ENCODE results near the gene PRIM2. TPM values are rescaled to one million over a fixed set of nuclear protein-coding genes. Genes with fewer than 3 reads are reported as not detected.
"Not testable (repeated sequence)": the region's sequence is repeated elsewhere in the genome, so short reads cannot be mapped to it uniquely, and the experiment has no call there.

PRIM2 gene
- total RNA-seq, 1 donor from 2014 or later = 10.8 TPM

DNA sequence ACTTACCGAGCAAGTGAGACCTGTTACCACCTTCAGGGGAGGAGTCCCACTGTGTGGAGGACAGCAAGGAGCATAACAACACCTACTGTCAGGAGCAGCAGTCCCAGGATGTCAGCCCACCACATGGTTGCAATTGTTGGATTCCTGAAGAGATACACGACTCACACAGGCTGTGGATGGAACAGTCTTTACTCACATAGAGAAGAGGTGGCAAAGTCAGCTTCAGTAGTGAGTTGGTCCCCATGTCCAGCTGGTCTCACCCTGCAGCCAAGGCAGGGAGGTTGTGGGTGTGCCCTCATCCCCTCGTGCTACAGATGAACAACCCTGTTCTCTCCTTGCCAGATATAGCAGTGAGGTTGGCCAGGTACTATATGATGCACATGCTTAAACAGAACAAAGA, 171.1 kb downstream of the PRIM2 start:
- H3K4me3 Mint-ChIP-seq (ENCODE audit: unreplicated experiment); H3K27ac Mint-ChIP-seq (ENCODE audit: unreplicated experiment); H3K36me3 Mint-ChIP-seq (ENCODE audit: low read depth); DNase-seq (ENCODE audit: low spot score); H3K9me3 Mint-ChIP-seq (ENCODE audit: low read depth); H3K27me3 Mint-ChIP-seq (ENCODE audit: low read depth): not testable (repeated sequence)
- peaks cover 13% of the 10 kb centered on the region for H3K4me1 Mint-ChIP-seq (ENCODE audit: low read depth)

DNA sequence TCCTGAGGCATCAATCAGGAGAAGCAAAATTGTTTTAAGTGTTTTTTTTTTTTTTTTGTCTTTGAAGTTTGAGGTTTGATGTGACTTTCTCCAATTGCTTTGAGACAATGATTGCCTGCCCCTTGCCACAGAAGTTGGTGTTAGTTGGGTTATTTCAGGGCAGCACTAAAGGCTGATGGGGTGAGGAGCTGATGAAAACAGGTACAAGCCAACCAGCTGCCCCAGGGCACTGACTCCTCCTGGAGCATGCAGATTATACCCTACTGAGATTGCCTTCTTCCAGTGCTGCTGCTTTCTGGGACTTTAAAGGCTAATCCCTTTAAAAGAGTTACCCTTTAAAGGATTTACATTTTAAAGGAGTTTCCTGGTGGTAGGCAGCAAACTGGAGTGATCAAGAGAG, 172.5 kb downstream of the PRIM2 start:
- H3K36me3 Mint-ChIP-seq (ENCODE audit: low read depth); H3K27ac Mint-ChIP-seq (ENCODE audit: unreplicated experiment); H3K27me3 Mint-ChIP-seq (ENCODE audit: low read depth); H3K9me3 Mint-ChIP-seq (ENCODE audit: low read depth); H3K4me3 Mint-ChIP-seq (ENCODE audit: unreplicated experiment); DNase-seq (ENCODE audit: low spot score): not testable (repeated sequence)
- H3K4me1 Mint-ChIP-seq (ENCODE audit: low read depth) = peaks cover 13% of the 10 kb centered on the region

DNA sequence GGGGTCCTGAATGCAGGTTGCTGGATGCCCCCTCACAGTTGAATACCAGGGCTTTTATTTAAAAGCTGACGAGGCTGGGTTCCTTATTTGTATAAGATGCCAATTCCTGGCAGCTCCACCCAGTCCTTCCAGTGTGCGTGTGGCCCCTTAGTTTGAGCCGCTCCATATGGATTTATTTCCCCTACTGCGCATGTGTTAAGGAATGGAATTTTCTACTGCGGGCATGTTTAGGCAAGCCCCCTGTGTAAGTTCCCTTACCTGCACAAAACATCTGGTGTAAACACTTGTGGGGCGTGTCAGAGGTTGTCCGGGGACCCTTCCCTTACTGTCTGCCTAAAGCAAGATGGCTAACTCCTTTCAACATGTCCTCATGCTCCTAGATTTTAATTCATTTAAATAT, 174.4 kb downstream of the PRIM2 start:
- H3K36me3 Mint-ChIP-seq (ENCODE audit: low read depth); H3K9me3 Mint-ChIP-seq (ENCODE audit: low read depth); H3K4me3 Mint-ChIP-seq (ENCODE audit: unreplicated experiment); H3K4me1 Mint-ChIP-seq (ENCODE audit: low read depth); H3K27me3 Mint-ChIP-seq (ENCODE audit: low read depth); DNase-seq (ENCODE audit: low spot score); H3K27ac Mint-ChIP-seq (ENCODE audit: unreplicated experiment): not testable (repeated sequence)

DNA sequence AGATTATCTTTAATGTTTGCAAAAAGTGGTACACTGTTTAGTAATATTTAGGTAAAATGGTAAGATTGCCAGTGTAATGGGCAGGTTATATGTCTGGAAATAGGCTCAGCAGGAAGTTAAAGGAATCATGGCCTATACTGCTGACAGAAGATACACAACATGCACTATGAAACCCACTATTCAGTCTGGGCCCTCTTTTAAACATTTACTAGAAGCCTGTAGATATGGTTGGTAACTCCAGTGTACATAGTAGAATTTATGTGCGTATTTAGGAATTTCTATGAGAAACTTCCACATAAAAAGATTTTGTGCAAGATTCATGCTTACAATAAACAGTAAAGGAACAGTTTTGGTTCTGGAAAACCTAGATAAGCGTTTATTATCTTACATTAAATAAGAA, 178.8 kb downstream of the PRIM2 start:
- H3K36me3 Mint-ChIP-seq (ENCODE audit: low read depth); H3K4me1 Mint-ChIP-seq (ENCODE audit: low read depth); DNase-seq (ENCODE audit: low spot score); H3K27ac Mint-ChIP-seq (ENCODE audit: unreplicated experiment); H3K4me3 Mint-ChIP-seq (ENCODE audit: unreplicated experiment); H3K27me3 Mint-ChIP-seq (ENCODE audit: low read depth); H3K9me3 Mint-ChIP-seq (ENCODE audit: low read depth): not testable (repeated sequence)

DNA sequence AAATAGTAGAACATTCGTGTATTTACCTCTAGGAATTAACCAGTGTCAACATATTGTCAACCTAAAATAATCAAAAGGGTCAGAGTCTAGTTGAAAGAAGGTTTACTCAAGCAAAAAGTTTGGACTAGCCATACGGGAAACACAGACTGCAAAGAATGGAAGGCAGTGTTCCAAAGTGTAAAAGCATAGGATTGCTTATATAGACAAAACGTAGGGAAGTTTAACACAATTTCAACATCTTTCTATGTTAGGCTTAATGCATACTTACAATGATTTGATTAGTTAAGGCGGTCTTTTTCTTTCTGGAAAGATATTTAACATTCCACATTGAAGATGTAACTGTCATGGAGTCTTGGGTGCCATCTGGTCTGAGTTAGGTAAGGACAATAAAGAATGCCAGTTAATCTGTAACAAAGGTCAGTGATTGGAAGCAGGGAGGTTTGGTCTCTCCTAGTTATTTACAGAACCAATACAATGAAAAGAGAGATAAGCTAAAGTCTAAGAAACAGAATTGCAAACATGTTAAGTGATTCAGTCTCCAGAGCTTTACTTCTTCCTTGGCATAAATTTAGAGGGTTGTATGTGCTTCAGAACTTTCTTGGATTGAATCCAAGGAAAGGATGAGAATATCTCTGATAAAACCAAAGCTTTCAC, 183.1 kb downstream of the PRIM2 start:
- not testable (repeated sequence) for H3K4me3 Mint-ChIP-seq (ENCODE audit: unreplicated experiment); H3K27me3 Mint-ChIP-seq (ENCODE audit: low read depth); DNase-seq (ENCODE audit: low spot score); H3K27ac Mint-ChIP-seq (ENCODE audit: unreplicated experiment); H3K9me3 Mint-ChIP-seq (ENCODE audit: low read depth); H3K36me3 Mint-ChIP-seq (ENCODE audit: low read depth)
- H3K4me1 Mint-ChIP-seq (ENCODE audit: low read depth) = peaks cover 13% of the 10 kb centered on the region

DNA sequence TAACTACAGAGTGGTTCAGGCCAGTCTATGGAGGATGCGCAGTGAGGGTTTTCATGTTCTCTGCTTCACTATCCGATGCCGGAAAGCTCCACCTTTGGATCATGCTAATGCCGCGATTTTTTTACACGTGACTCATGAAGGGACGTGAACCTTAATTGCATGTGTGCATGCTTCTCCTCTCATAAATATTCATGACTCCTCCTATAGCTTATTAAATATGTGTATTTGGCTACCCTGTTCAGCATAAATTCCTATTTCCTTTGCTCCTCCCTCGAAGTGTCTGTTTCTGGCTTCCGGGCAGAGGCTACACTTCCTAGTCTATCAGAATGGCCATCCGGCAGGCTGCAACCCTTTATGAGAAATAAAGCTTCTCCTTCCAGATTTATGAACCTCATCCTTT, 185.0 kb downstream of the PRIM2 start:
- not testable (repeated sequence) for DNase-seq (ENCODE audit: low spot score); H3K36me3 Mint-ChIP-seq (ENCODE audit: low read depth); H3K27me3 Mint-ChIP-seq (ENCODE audit: low read depth); H3K27ac Mint-ChIP-seq (ENCODE audit: unreplicated experiment); H3K4me3 Mint-ChIP-seq (ENCODE audit: unreplicated experiment); H3K9me3 Mint-ChIP-seq (ENCODE audit: low read depth)
- H3K4me1 Mint-ChIP-seq (ENCODE audit: low read depth) = peaks cover 14% of the 10 kb centered on the region

DNA sequence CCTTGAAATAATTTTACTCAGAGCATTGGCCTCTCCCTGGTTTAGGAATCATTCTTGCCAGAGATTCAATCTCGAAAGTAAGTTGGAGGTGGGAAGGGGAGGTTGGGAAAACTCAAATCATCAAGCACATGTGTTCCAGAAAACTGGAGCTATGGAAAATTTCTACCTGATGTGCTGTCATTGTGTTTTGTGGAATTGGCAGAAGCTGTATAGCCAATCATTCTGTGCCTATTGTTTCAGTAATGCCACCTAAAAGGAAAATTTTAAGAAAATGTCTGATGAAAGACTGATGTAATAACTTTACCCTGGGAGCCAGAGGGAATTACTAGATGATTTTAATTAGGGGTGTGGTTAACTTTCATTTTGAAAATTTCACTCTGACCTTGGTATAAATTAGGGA, 187.8 kb downstream of the PRIM2 start:
- not testable (repeated sequence) for H3K9me3 Mint-ChIP-seq (ENCODE audit: low read depth); H3K4me3 Mint-ChIP-seq (ENCODE audit: unreplicated experiment); H3K4me1 Mint-ChIP-seq (ENCODE audit: low read depth); H3K27ac Mint-ChIP-seq (ENCODE audit: unreplicated experiment); H3K27me3 Mint-ChIP-seq (ENCODE audit: low read depth); H3K36me3 Mint-ChIP-seq (ENCODE audit: low read depth); DNase-seq (ENCODE audit: low spot score)

DNA sequence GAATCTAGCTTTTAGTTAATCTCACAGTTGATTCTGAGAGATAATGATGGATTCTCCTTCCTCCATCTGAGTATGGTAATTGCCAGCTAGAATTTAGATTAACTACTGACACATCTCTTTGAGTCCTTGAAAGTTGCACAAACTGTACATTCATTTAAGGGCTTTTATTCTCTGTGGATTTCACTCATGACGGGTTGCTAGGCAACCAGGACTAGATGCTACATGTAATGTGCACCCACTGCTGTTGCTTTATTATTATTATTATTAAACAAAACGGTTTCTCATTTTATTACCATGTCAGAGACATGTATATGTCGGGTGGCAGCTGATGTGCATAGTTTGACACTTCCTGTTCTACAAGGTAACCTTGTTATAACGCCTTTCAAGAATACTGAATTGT, 193.0 kb downstream of the PRIM2 start:
- not testable (repeated sequence) for H3K27ac Mint-ChIP-seq (ENCODE audit: unreplicated experiment); DNase-seq (ENCODE audit: low spot score); H3K27me3 Mint-ChIP-seq (ENCODE audit: low read depth); H3K36me3 Mint-ChIP-seq (ENCODE audit: low read depth); H3K4me3 Mint-ChIP-seq (ENCODE audit: unreplicated experiment); H3K4me1 Mint-ChIP-seq (ENCODE audit: low read depth); H3K9me3 Mint-ChIP-seq (ENCODE audit: low read depth)

DNA sequence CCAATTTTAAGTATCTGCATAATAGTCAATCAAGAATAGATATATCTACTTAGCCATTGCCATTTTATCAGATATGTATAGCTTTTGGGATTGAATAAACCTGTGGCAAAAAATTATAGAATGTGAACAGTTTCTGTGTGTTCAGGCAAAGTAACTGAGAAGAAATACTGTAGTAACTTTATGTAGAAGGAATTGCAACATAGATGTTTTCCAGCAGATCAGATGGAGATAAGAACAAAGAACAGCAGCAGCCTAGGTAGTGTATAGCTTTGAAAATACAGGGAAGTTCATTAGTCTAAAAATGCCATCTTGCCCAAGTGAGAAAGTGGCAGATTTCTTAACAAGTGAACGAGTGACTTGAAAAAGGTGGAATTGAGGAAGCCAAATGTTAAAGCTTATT, 197.7 kb downstream of the PRIM2 start:
- not testable (repeated sequence) for H3K4me1 Mint-ChIP-seq (ENCODE audit: low read depth); H3K9me3 Mint-ChIP-seq (ENCODE audit: low read depth); H3K4me3 Mint-ChIP-seq (ENCODE audit: unreplicated experiment); H3K36me3 Mint-ChIP-seq (ENCODE audit: low read depth); DNase-seq (ENCODE audit: low spot score); H3K27me3 Mint-ChIP-seq (ENCODE audit: low read depth); H3K27ac Mint-ChIP-seq (ENCODE audit: unreplicated experiment)

DNA sequence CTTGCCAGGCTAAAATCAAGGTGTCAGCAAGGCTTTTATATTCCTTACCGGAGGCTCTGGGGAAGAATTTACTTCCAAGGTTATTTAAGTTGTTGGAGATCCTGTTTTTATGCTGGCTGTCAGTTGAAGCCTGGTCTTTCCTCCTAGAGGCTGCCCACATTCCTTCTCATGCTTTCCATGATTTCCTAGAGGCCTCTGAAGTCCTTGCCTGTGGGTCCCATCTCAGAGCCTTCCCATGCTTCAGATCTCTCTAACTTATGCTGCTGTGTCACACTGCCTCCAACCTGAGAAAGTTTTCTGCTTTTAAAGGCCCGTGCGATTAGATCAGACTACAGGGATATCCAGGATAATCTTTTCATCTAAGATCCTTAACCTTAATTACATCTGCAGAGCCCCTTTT, 198.4 kb downstream of the PRIM2 start:
- not testable (repeated sequence) for DNase-seq (ENCODE audit: low spot score); H3K4me3 Mint-ChIP-seq (ENCODE audit: unreplicated experiment); H3K27ac Mint-ChIP-seq (ENCODE audit: unreplicated experiment); H3K4me1 Mint-ChIP-seq (ENCODE audit: low read depth); H3K27me3 Mint-ChIP-seq (ENCODE audit: low read depth); H3K36me3 Mint-ChIP-seq (ENCODE audit: low read depth); H3K9me3 Mint-ChIP-seq (ENCODE audit: low read depth)

DNA sequence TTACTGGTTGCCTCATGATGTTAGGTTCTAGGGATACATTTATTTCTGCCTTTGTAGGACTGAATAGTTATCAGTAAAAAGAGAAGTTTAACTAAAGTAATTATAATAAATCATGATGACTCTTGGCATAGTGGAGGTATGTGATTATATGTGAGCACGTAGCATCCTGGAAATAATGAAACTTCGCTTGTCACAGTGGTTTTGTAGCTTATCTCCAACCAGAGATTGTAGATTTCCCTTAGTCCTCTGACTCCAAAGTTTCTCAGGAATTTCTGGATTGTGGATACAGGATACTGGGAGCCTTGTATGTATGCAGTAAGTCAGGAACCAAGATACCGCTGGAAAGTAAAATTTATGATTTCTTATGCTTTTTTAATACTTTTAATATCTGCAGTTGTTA, 199.3 kb downstream of the PRIM2 start:
- H3K27ac Mint-ChIP-seq (ENCODE audit: unreplicated experiment); H3K36me3 Mint-ChIP-seq (ENCODE audit: low read depth); H3K4me3 Mint-ChIP-seq (ENCODE audit: unreplicated experiment); H3K4me1 Mint-ChIP-seq (ENCODE audit: low read depth); DNase-seq (ENCODE audit: low spot score); H3K27me3 Mint-ChIP-seq (ENCODE audit: low read depth); H3K9me3 Mint-ChIP-seq (ENCODE audit: low read depth): not testable (repeated sequence)

DNA sequence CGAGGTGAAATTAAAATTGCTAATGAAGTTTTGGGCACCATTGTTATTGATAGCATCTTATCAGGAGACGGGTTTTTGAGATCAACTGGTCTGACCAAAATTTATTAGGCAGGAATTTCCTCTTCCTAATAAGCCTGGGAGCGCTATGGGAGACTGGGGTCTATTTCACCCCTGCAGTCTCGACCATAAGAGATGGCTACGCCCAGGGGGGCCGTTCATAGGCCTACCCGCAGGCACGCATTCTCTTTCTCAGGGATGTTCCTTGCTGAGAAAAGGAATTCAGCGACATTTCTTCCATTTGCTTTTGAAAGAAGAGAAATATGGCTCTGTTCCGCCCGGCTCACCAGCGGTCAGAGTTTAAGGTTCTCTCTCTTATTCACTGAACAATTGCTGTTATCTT, 201.8 kb downstream of the PRIM2 start:
- not testable (repeated sequence) for H3K36me3 Mint-ChIP-seq (ENCODE audit: low read depth); H3K4me1 Mint-ChIP-seq (ENCODE audit: low read depth); DNase-seq (ENCODE audit: low spot score); H3K27ac Mint-ChIP-seq (ENCODE audit: unreplicated experiment); H3K4me3 Mint-ChIP-seq (ENCODE audit: unreplicated experiment); H3K9me3 Mint-ChIP-seq (ENCODE audit: low read depth); H3K27me3 Mint-ChIP-seq (ENCODE audit: low read depth)

DNA sequence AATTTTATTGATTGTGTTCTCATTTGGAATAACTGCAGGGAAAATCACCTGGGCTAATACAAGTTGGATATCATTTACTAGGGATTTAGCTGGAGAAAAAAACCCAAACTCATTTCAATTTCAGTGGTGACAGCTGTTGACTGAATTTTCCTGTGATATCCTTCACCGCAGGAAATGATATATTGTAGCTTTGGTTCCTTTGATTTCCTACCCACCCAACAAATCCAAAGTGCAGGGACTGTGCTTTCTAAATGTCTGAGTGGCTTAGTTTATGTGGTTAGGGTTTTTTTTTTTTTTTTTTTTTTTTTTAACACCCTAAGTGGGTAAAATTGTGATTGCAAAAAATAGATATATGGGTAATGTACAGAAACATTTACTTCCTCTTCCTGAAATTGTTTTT, 203.7 kb downstream of the PRIM2 start:
- not testable (repeated sequence) for H3K9me3 Mint-ChIP-seq (ENCODE audit: low read depth); DNase-seq (ENCODE audit: low spot score); H3K27ac Mint-ChIP-seq (ENCODE audit: unreplicated experiment); H3K4me1 Mint-ChIP-seq (ENCODE audit: low read depth); H3K36me3 Mint-ChIP-seq (ENCODE audit: low read depth); H3K4me3 Mint-ChIP-seq (ENCODE audit: unreplicated experiment); H3K27me3 Mint-ChIP-seq (ENCODE audit: low read depth)

DNA sequence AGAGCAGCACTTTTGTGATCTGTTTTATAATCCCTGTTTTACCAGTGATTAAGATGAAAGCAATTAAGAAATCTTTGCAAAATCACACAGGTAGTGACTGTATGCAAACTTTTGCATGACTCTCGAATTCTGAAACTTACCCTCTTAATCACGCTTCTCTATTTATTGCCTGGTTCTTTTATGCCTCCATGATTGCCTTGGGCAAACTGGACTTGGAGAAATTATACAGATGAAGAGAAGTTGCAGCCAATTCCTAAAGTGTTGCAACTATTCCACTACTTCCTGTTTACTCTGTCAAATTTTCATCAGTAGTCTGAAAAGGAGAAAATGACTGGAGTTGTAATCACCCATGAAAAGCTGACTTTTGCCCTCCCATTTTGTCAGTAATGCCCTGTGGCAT, 205.8 kb downstream of the PRIM2 start:
- not testable (repeated sequence) for H3K36me3 Mint-ChIP-seq (ENCODE audit: low read depth); H3K4me1 Mint-ChIP-seq (ENCODE audit: low read depth)

More for the DNA sequence above, 205.8 kb downstream of the PRIM2 start:
- DNase-seq (ENCODE audit: low spot score); H3K4me3 Mint-ChIP-seq (ENCODE audit: unreplicated experiment); H3K27me3 Mint-ChIP-seq (ENCODE audit: low read depth); H3K27ac Mint-ChIP-seq (ENCODE audit: unreplicated experiment); H3K9me3 Mint-ChIP-seq (ENCODE audit: low read depth): not testable (repeated sequence)
